Fibroblast of pulmonary artery (primary cell): ENCODE results near the gene IL22RA2.

ENCODE experiments used
- DNase-seq: peaks from one replicate; pipeline ENCODE4 v3.0.0-alpha.2; 2010; ENCODE audit warnings: low read depth
- H3K4me3 ChIP-seq: replicated peaks from 2 replicates; pipeline ENCODE4 v1.5.1; 2011; ENCODE audit warnings: low read depth, mild to moderate bottlenecking, control low read depth, low read length, moderate library complexity
- TF ChIP-seq, protein P1 (sequence below): IDR thresholded peaks from 2 replicates; pipeline ENCODE4 v1.5.1; 2011; ENCODE audit warnings: mild to moderate bottlenecking, control low read depth, low read length, inconsistent platforms; ENCODE audit errors: missing control alignments

Gene IL22RA2

DNA sequence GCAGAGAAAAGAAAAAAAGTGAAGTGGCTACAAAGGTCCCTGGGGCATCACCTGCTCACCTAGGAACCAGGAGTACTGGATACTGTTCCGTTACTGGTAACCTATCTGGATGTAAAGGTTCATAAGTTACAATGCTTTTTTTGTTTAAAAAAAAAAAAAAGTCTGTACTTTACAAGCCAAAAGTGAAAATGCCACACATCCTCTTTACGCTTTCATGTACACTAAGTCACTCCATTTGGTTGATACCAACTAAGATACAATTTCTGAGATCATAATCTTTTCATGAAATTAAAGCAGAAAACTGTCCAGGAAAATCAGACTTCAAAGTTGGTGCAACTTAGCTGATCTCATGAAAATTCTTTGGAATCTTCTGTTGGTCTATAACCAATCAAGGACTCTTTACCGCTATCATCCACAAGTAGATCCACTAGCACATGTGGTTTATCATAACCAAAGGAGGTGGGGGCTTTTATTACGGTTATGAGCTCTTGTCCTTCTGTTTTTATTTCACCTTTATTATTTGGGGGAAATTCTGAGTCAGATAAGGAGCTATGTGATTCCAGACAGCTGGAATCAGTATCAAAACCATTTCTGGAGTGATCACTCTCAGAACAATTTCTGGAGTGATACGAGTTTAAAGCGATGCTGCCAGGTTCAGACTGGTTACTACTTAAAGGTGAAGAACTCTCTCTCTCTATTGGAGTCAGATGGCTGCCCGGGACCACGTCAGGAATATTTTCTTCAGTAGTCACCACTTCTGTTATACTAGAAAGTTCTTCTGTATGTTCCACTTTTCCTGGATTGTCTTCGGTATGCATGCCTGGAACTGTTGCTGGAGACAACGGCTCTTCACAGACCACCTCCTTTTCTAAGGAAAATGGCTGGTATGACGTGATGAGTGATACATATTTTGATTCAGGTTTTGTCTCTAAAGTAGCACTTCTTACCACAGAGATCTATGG is 24.5 kb upstream of the IL22RA2 start:
- DNase-seq = no peak
- TF ChIP-seq, protein P1, sequence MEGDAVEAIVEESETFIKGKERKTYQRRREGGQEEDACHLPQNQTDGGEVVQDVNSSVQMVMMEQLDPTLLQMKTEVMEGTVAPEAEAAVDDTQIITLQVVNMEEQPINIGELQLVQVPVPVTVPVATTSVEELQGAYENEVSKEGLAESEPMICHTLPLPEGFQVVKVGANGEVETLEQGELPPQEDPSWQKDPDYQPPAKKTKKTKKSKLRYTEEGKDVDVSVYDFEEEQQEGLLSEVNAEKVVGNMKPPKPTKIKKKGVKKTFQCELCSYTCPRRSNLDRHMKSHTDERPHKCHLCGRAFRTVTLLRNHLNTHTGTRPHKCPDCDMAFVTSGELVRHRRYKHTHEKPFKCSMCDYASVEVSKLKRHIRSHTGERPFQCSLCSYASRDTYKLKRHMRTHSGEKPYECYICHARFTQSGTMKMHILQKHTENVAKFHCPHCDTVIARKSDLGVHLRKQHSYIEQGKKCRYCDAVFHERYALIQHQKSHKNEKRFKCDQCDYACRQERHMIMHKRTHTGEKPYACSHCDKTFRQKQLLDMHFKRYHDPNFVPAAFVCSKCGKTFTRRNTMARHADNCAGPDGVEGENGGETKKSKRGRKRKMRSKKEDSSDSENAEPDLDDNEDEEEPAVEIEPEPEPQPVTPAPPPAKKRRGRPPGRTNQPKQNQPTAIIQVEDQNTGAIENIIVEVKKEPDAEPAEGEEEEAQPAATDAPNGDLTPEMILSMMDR = no peak
- H3K4me3 ChIP-seq = no peak overlapping the region

DNA sequence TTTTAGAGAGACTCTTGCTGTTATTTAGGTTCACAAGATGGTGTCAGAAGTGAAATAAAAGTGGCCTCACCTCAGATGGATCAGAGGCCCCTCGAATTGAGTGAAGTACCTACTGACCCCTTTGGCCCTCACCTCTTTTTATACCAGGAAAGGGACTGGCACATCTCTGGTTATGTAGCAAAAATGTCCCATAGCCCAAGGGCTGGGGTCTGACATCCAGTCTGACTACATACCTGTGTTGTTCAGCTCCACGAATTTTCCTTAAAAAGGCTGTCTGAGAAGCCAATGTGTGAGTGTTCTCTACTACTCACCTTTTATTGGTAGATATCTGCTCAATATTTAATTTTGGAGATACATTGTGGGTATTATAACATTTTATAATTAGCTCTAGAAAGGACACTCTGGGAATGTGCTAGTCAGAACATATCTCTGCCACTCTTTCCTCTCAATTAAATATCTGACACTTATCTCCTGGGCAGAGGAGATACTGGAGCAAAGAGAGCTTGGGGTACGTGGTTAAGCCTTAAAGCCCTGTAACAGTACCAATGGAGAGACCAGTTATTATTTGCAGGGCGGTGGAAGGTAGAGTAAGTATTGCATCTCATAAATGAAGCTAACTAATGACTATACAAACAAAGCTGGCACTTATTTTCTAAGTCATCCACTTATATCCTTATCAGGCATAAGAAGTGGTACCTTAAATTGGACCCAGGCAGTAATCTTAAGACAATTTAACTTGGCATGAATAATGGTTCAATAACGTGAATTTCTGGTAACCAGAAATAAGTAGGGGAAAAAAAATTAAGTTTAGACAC is 20.0 kb upstream of the IL22RA2 start:
- H3K4me3 ChIP-seq = no peak overlapping the region
- TF ChIP-seq, protein P1 = no peak
- DNase-seq = no peak

DNA sequence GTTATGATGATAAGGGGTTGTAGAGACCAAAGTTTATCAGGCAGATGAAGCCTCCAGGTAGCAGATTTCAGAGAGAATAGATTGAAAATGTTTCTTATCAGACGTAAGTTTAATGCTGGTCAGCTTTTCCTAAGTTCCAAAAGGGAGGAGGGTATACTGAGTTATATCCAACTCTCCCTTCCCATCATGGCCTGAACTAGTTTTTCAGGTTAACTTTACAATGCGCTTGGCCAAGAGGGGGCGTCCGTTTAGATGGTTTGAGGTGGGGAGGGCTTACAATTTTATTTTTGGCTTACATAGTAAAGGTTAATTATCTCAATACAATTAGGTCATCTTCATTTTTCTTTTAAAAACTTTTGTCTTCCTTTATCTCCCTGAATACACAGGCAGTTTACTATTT is 19.4 kb upstream of the IL22RA2 start:
- TF ChIP-seq, protein P1 = no peak
- no peak overlapping the region for H3K4me3 ChIP-seq

DNA sequence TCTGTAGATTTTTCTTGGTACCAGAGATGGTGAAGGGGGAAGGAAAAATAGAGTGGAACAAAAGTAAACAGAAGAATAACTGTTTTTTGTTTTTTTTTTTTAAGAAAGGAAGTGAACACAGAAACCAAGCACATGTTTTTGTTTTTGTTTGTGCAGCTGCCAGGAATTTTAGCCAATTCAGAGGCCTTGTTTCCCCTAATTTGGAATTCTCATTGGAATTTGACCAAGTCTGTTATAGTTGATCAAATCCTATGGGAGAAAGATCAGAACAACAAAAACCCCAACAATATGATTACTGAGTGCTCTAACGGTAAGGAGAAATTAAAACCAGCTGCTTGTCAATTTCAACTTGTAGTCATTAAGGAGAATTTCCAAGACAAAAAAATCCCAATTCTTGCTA is 18.2 kb upstream of the IL22RA2 start:
- no peak overlapping the region for H3K4me3 ChIP-seq
- TF ChIP-seq, protein P1 = no peak
- no peak for DNase-seq

More for the DNA sequence above, 19.4 kb upstream of the IL22RA2 start:
- DNase-seq = no peak

DNA sequence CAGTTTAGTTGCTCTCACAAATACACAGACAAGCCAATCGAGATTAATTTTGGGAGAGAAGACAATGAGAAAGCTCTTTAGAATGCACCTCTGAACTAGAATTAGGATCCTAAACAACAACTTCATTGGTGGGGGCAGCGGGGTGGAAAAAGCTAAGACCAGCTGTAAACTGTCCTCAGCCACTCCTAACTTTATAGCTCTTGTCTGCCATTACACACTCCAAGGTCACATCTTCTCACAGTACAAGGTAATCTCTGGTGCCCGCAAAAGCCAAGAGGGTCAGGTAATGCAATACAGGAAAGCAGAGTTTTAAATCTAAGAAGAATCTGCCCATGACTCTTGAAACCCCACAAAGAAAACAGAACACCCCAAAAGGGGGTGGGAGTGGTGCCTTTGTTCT is 17.8 kb upstream of the IL22RA2 start:
- no peak overlapping the region for H3K4me3 ChIP-seq
- no peak for DNase-seq
- TF ChIP-seq, protein P1 = no peak

DNA sequence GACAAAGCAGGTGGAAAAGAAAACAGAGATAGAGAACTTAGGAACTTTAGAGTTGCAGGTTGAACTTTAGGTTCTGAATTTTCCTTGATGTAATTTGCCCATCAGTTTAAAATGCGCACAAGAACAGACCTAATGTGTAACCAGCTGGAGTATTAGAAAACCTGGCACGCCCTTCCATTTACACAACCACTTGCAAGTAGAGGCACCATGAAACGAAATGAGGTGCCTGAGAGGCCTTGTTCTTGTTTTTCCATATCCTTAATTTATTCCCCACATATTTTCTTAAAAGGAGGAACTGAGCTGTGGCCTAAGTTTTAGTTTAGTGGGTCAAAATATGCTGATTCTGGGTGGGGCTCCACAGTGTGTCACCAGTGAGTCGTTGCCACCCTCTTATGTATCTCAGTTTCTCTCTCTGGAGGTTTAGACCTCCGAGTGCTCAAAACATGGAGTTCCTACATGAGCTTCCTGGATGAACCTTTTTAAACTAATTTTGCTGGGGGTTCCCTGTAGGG is 17.2 kb upstream of the IL22RA2 start:
- no peak for DNase-seq
- no peak overlapping the region for H3K4me3 ChIP-seq
- TF ChIP-seq, protein P1 = no peak
